Progenitor cell of endocrine pancreas (in vitro differentiated cells): ENCODE measurements around the gene PAM. TPM values are rescaled to one million over a fixed set of nuclear protein-coding genes. Genes with fewer than 3 reads are reported as not detected.

Experiments used
- DNase-seq: peaks from one replicate; pipeline ENCODE4 v3.0.0; 2021; ENCODE audit warnings: low spot score; ENCODE audit not compliant: unreplicated experiment
- H3K27ac Mint-ChIP-seq: 2 replicates; pipeline ENCODE4 v1.8.0; 2021; ENCODE audit warnings: mild to moderate bottlenecking, moderate library complexity, mixed read lengths
- H3K27me3 Mint-ChIP-seq: 2 replicates; pipeline ENCODE4 v1.8.0; 2021; ENCODE audit warnings: mixed read lengths
- H3K36me3 Mint-ChIP-seq: 2 replicates; pipeline ENCODE4 v1.8.0; 2022; ENCODE audit warnings: mixed read lengths; ENCODE audit not compliant: insufficient read depth
- H3K4me1 Mint-ChIP-seq: 2 replicates; pipeline ENCODE4 v1.8.0; 2021; ENCODE audit warnings: low read depth, mixed read lengths
- H3K4me3 Mint-ChIP-seq: 2 replicates; pipeline ENCODE4 v1.8.0; 2021; ENCODE audit warnings: low read depth, mild to moderate bottlenecking, moderate library complexity, mixed read lengths
- H3K9me3 Mint-ChIP-seq: 2 replicates; pipeline ENCODE4 v1.8.0; 2021; ENCODE audit warnings: low read depth, mixed read lengths
- CTCF ChIP-seq: fragments of 200-600 bp; sonication (generic); IDR thresholded peaks from one replicate; pipeline ENCODE4 v1.5.0; 2021; ENCODE audit warnings: antibody characterized with exemption, mild to moderate bottlenecking; ENCODE audit not compliant: unreplicated experiment
- total RNA-seq: library from RNA; stranded (reverse); gene quantifications from 2 replicates; pipeline ENCODE4 v1.2.1, GENCODE V29; 2021

Gene PAM
- total RNA-seq, 1 donor from 2014 or later = 111 TPM

GRCh38 chr5:102794677-102795331 is 39.7 kb downstream of the PAM start:
- no peaks in the 10 kb centered on the region for H3K9me3 Mint-ChIP-seq
- no peak overlapping the region for H3K4me3 Mint-ChIP-seq
- no peaks in the 10 kb centered on the region for H3K36me3 Mint-ChIP-seq
- DNase-seq = no peak
- TF ChIP-seq CTCF = no peak
- H3K27me3 Mint-ChIP-seq = no peaks in the 10 kb centered on the region
- peaks cover 41% of the 10 kb centered on the region for H3K4me1 Mint-ChIP-seq
- peak overlapping the region; percentile 90 for H3K27ac Mint-ChIP-seq

GRCh38 chr5:102795526-102795925 is 40.4 kb downstream of the PAM start:
- H3K36me3 Mint-ChIP-seq = no peaks in the 10 kb centered on the region
- H3K27ac Mint-ChIP-seq = peak overlapping the region; percentile 46
- H3K4me1 Mint-ChIP-seq = peaks cover 49% of the 10 kb centered on the region
- no peak overlapping the region for H3K4me3 Mint-ChIP-seq
- no peaks in the 10 kb centered on the region for H3K9me3 Mint-ChIP-seq
- no peak for TF ChIP-seq CTCF
- no peaks in the 10 kb centered on the region for H3K27me3 Mint-ChIP-seq
- DNase-seq = no peak

GRCh38 chr5:102796009-102796408 is 40.9 kb downstream of the PAM start:
- Mint-ChIP-seq H3K4me1 (peaks cover 51% of the 10 kb centered on the region), H3K4me3 (peak overlapping the region; percentile 28), H3K27me3 (no peaks in the 10 kb centered on the region), H3K9me3 (no peaks in the 10 kb centered on the region), H3K27ac (peak overlapping the region; percentile 46), H3K36me3 (no peaks in the 10 kb centered on the region)
- DNase-seq = no peak
- no peak for TF ChIP-seq CTCF

- Mint-ChIP-seq H3K27ac (peak overlapping the region; percentile 46), H3K27me3 (no peaks in the 10 kb centered on the region), H3K4me1 (peaks cover 55% of the 10 kb centered on the region), H3K36me3 (peaks cover 1% of the 10 kb centered on the region), H3K4me3 (peak overlapping the region; percentile 28), H3K9me3 (no peaks in the 10 kb centered on the region)
- TF ChIP-seq CTCF = no peak
- no peak for DNase-seq
Observed at GRCh38 chr5:102796498-102796897, 41.4 kb downstream of the PAM start.

- no peak overlapping the region for H3K27ac Mint-ChIP-seq
- TF ChIP-seq CTCF = no peak
- H3K9me3 Mint-ChIP-seq = no peaks in the 10 kb centered on the region
- peaks cover 1% of the 10 kb centered on the region for H3K36me3 Mint-ChIP-seq
- no peak for DNase-seq
- no peak overlapping the region for H3K4me3 Mint-ChIP-seq
- peaks cover 47% of the 10 kb centered on the region for H3K4me1 Mint-ChIP-seq
- no peaks in the 10 kb centered on the region for H3K27me3 Mint-ChIP-seq
Observed at GRCh38 chr5:102797322-102797884, 42.3 kb downstream of the PAM start.
